Measurements from ENCODE around the gene HIF1AN.

HIF1AN gene

DNA sequence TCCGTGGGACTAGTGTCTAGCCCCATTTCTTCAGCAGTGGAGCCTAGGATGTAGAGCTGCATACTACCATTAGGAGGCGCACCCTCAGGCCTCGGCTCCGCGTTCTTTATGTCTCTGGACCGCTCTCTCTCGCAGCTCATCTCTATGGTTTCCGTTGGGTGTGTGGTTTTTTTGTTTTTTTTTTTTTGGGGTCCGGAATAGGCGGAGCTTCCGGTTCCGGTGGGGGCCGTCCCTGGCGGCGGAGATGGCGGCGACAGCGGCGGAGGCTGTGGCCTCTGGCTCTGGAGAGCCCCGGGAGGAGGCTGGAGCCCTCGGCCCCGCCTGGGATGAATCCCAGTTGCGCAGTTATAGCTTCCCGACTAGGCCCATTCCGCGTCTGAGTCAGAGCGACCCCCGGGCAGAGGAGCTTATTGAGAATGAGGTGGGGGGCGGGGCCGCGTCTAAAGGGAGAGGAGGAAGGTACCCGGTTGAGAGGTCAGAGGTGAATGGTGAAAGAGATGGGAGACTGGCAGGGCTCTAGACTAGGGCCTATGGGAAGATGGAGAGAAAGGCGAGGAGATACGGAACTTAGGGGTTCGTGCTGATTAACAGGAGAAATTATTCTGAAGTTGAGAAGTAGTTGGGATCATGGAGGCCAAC, at the start of gene HIF1AN:
Gene HIF1AN (plus strand): TSS at position 229 of the 639 bp plus-strand sequence. CDS start 16 bp downstream, at position 245.
- FAIRE-seq, result peak; percentile 87

DNA sequence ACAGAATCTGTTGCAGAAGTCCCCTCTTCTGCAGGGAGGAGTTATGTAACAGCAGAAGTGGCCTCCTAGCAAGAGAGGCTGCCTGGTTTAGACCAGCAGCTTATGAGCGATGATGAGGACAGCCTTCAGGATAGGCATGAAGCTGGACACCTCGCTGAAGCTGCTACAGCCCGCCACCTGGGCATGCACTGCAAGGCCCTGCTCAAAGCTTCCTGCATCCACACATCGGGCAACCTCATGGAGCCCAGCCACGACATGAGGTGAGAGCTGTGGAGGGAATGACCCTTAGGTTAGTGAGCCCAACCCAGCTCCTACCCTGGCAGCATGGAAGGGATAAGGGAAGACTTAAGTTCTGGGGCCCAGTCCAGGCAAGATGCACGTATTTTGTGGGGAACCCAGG, 48.2 kb upstream of the HIF1AN start:
- no peak for FAIRE-seq

DNA sequence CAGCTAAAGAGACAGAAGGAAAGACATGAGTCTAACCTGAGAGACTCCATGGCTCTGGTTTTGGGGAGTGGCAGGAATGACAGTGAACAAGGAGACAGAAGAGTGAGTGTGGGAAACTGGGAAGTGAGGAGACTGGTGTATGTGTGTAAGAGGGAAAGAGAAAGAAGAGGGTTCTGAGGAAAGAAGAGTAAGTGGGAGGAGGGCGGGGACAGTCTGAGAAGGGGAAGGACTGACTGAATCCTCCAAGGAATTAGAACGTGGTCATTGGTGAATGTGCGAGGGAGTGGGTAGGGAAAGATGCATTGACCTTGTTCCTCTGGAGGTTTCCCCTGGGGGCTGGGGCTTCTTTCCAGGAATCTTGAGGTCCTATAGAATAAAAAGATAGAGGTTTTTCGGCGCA, 46.3 kb upstream of the HIF1AN start:
- FAIRE-seq, result no peak

DNA sequence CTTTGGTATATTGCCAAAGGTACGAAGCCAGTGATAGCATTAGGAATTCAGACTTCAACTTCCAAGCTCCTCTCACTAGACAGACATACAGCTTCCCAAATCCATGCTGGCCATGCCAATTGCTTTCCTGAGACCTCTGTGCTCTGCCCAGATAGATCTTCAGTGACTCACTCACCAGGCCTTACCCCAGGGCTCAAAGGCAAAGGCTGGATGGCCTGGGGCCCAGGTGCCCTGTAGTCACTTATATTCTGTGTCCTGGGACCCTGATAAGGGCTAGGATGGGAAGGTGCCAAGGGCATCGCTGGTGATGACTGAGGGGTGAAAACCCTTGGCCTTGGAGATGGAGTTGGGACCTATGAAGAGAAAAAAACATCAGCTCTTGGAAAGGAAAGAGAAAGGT, 45.2 kb upstream of the HIF1AN start:
- no peak for FAIRE-seq

DNA sequence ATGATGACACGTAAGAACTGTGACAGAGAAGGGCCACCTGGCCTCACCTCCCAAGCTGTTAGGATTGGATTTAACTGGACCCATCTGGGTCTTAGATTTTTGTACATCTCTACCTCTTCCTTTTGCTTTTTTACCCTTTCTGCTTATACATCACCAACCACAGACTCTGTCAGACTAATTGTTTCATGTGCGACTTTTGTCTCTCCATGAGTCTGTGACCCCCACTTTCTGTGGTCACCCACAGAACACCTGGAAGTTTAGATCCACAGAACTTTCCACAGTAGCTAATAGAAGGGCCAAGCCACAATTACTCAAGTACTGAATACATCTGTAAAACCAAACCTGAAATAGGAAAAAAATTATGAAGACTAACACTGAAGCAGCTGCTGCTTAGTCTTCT, 39.2 kb upstream of the HIF1AN start:
- no peak for FAIRE-seq

DNA sequence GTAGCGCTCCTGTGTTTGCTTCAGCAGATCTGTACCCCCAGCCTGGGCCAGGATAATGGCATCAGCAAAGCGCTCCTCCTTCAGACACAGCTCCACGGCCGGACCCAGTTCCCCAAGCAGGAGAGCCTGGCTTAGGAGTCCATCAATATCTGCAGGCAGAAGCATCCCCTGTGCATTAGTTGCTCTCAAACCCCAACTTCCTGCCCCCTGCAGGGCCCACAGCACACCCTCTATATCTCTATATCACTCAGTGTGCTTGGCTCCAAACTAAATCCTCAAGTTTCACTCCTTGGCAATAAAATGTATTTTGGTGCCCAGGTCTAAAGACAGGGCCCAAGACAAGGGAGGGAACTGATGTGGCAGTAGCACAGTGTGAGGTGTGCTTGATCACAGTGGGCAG, 37.7 kb upstream of the HIF1AN start:
- FAIRE-seq, result no peak

DNA sequence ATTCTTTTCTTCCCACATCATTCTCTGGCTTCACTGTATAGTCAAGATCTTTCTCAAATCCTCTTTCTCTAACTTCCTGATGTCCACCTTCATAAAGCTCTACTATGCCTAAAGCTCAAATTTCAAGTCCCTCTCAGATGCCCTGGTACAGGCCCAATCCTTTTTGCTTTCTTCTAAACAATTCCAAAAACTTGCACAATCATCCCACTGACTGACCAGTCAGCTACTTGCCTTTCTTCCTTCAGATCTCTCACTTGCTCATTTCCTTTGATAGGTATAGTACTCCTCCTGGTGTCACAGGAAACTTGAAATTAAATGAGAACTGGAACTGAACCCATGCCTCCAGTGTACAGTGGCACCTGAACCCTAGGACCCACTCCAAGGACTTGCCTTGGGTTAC, 34.3 kb upstream of the HIF1AN start:
- no peak for FAIRE-seq

DNA sequence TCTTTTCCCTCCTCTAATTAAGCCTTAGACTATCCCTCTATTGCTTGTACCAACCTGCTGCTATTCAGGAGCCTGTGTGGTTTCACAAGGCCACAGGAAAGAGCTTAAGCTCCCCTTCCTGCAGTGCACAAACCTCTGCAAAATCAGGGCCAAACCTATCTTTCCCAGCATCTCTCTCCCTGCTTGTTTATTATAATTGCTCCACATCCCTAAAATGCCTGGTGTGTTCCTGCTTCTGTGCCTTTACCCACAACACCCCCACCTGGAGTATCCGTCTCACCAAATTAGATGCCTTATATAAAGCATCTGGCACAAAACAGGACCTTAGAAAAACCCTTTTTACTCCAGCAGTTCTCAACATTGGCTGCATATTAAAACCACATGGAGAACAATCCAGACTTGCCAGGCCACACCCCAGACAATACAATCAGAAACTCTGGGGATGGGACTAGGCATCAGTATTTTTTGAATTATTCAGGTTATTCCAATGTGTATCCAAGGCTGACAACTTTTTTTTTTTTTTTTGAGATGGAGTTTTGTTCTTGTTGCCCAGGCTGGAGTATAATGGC, 32.7 kb upstream of the HIF1AN start:
- FAIRE-seq, result no peak

DNA sequence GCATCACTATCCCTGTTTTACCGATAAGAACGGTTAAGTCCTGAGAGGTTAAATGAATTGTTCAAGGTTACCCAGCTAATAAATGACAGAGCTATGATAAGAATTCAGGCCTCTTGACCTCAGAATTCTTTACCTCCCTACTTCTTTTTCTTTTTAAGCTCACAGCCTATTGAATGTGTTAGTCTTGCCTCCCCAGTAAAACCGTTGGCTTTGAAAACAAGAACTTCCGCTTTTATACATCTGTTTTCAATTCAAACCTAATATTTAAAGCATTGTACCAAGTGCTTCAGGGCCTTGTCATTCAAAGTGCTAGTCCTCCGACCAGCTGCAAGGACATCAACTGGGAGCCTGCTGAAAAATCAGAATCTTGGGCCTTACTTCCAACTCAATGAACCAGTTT, 31.6 kb upstream of the HIF1AN start:
- FAIRE-seq, result no peak

DNA sequence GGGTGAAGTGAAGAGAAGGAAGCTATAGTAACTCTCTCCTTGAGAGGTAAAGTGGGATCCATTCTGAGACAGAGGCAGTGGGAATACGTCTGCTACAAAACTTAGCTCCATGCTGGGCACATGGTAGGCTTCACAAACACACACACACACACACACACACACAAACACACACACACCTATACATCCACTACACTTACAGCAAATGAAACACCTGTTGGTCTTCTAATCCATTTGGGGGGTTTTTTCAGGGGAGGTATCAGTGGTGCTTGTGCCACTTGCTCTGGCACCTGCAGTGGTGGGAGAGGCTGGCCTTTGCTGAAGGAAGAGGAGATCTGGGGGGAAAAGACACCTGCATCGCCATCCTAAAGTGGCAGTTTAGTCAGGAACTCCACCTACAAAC, 30.6 kb upstream of the HIF1AN start:
- no peak for FAIRE-seq

DNA sequence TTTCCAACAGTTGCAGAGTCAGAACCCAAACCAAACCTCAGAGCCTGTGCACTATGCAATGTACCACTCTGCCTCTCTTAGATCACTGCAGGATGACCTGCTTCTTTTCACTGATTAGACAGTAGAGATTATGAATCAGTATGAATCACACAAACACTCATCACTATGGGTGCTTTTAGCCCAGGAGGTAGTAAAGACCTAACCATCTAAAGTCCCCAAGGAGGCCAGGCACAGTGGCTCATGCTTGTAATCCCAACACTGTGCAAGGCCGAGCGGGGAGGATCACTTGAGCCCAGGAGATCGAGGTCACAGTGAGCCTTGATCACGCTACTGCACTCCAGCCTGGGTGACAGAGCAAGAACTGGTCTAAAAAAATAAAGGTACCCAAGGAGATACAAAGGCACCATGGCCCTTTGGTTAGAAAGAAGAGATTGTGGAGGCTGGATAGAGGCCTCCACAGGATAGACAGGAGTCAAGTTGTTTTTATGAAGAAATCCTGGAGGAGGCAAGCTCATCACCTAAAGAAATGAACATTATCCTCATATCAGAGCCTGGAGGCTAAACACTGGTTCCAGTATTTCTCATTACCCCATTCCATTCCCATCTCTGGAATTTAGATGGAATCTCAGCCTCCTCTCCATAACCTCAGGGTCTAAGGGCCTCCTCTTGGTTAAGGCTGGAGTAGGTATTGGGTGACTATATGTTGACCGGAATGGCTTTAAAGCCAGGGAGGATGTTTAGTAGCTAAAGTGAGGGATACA, 29.0 kb upstream of the HIF1AN start:
- FAIRE-seq, result no peak

DNA sequence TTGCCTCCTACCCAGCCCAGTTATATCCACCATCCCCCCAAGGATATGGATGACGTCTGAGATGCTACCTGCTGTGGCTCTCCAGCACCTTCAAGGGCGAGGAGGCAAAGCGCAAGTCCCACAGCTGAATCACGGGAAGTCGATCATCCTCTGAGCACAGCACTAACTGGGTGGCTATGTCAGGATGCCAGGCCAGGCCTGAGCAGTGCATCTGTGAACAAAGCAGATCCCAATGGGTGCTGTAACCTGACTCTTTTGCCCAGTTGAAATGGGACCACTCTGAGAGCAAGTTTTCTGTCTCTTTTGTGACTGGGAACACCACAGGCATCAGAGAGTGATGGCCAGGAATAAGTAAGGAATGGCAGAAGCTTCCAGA, 28.4 kb upstream of the HIF1AN start:
- FAIRE-seq, result no peak

DNA sequence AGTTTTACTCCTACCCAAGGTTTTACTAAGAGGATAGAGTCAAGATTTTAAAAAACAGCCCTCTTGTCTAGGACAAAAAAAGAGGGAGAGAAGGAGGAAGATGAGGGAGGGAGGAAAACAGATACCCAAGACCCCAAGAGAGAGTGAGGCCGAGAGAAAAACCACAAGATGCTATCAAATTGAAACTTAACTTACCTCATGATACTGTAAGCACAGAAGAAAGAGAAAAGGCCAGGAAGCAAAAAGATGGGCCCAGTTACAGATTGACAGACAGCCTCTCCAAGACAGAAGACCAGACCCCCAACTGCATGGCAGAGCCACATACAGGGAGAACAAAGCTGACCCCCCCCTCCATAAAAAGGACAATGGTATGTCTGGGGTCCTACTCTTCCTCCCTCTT, 27.5 kb upstream of the HIF1AN start:
- no peak for FAIRE-seq

DNA sequence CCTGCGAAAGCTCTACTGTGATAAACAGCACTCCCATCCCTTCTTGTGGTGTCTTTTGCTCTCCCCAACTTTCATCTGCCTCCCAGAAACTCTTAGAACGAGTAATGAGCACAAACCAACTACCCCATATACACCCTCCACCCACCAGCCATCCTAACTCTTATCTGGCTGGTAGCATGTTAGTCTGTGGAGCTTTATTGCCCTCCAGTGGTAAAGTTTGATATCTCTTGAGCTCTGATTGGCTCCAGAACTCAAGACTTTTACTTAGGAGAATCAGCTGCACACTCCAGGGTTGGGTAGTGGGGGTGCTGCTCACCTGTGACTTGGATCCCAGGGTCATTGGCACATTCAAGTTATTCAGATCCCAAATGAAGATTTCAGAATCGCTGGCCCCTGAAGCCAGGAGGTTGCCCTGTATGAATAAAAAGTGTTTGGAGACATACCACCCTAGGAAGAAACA, 27.0 kb upstream of the HIF1AN start:
- no peak for FAIRE-seq

DNA sequence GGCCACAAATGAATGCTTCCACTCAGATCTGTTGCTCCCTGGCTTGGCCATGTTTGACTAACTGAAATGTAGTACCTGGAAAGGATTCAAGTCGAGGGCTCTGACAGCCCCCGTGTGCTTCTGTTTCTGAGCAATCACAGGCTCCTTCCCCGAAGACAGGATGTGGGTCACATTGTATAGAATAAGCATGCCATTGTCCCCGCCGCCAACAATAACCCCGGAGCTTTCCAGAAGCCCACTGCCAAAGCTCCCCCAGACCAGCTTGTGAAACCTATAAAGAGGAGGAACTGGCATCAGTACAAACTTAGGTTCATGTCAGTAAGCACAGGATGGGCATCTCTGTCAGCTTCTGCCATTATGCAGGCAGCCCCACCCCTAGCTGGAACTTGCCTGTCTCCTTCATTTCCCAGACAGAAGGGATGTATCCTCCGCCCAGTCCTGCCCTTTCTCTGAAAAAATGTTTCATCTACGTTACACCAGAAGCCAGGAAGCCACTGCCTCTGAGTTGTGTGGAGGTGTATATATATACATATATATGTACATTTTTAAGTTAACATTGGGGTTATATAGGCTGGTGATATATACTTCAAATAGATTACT, 26.4 kb upstream of the HIF1AN start:
- no peak for FAIRE-seq

DNA sequence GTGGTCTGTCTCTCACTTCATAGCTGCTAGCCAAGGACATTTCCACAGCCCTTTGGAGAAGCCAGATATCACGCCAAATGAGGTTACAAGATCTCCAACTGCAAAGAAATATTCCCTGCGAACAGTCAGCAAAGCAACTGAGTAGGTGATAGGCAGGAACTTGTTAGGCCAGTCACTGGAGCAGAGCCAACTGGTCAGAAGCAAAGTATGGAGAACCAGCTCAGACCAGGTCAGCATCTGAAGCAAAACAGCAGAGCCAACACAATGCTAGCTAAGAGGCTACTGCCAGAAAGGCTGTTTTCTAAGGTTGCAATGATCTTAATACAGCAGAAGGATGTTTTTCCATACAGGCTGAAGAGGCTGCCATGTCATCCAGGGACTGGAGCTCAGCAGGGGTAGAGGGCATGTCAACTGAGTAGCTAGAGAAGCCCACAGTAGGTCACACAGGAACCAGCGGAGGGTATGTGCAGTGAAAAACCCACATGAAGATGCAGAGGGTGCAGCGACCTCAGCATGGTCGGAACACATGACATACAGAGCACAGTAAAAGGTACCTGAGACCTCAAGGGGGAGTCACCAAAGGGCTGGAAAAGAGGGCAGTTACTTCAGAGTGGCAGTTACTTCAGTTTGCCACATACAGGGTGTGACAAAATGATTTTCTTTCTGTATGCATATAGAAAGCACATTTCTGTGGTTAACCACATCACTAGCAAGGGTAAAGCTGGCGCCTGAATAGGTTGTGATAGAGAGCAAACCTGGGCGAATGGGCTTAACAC, 25.0 kb upstream of the HIF1AN start:
- no peak for FAIRE-seq

DNA sequence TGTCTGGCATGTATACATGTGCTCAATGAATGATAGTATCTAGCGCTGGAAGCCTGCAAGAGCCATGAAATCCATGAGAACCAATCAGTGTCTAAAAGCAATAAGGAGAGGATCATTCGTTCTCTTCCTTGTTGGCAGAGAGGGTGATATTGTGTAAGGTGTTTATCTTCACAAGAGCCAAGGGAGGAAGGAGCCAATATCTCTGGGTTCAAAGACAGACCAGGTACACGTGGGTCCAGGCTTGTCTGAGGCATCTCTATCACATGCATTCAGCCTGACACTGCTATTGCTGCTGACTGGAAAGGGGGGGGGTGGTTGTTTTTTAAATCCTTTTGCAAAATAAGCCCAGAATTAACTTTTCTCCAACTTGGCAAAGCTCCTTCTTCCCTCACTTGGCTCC, 20.1 kb upstream of the HIF1AN start:
- FAIRE-seq, result no peak

DNA sequence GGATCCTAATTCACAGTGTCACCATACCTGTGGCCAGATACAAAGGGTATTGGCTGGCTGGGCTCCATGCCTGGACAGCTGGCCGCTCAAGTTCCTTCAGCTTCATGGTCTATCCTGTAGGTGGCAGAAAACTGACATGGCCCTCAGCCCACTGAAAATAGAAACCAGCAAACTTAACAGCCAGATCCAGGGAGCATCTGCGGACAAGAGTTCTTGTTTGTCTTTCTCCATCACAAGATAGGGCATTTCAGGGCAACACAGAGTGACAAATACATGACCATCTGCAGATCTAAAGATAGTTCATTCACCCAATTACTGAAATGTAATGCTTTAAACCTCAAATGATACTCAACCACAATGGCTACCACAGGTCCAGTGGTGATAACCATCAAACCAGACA, 18.9 kb upstream of the HIF1AN start:
- no peak for FAIRE-seq

DNA sequence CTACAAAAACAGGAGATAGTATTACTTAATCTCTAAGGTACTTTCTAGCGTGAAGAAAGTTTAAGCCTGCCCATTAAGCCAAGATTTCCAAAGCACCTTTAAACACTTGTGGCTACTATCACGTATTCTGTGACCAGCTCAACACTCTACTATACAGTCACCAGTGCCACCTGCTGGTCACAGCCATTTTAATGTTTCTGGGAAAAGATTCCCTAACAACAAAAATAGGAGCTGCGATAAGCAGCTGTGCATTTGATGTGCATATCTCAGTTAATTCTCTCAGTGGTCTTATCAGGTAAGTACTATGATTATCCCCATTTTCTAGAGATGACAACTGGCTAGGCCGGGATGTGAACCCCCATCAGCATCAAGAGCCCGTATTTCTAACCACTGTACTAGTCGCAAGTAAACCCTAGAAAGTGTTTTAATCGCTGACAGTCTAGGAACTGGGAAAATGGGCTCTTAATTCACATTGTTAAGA, 16.9 kb upstream of the HIF1AN start:
- peak; percentile 70 for FAIRE-seq

DNA sequence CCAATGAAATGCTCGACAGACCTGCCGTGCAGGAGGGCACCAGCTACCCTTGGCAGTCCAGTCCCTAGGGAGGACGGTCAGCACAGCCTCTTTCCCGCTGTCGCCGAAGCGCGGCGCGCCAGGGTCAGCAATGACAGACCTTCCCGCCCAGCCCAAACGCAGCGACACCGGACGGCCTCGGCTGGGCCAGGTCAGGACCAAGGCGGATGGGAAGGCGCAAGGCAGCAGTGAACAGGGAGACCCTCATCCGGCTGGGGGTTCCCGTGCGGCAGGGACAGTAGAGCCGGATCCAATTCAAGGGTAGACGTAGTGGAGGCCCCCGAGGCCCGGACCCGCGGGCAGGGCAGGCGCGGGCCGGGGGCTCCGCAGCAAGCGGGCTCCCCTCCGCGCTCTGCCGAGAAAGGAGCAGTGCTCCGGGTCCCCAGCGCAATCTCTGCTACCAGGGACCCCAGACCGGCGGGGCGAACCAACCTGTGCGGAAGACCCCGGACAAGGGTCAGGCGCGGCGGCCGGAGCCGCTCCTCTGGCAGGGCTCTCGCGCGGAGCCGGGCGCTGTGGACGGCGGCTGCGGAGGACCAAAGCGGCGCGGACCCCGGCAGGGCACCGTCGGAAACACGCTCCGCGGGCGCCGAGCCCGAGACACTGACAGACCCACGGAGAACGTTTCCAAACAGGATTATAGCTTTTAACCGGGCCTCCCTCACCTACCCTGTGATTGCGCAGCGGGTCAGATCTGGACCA, 16.3 kb upstream of the HIF1AN start, which contains the start of gene SEC31B:
Gene SEC31B (minus strand): TSS at position 551 of the 741 bp plus-strand sequence. CDS start 2,909 bp downstream, outside the sequence.
- no peak for FAIRE-seq

DNA sequence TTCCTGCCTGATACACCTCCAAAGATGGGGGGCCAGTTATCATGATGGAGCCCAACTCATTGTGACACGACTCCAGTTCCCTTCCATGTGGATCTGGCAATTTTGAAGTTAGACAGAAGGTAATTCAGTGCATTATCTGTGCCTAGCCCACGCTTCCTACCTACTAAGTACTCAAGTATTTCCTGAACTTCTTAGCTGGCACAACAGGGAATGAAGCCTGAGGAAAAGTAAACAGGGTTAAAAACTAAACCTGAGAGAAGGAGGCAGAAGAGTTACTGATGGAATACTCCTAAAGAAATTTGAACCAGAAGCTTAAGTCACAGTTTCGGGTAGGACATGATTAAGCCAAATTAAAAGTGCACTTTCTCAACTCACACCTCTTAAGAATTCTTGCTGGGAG, 14.9 kb upstream of the HIF1AN start:
- no peak for FAIRE-seq
